Measurements from ENCODE around the gene OAS3.

Gene OAS3

DNA sequence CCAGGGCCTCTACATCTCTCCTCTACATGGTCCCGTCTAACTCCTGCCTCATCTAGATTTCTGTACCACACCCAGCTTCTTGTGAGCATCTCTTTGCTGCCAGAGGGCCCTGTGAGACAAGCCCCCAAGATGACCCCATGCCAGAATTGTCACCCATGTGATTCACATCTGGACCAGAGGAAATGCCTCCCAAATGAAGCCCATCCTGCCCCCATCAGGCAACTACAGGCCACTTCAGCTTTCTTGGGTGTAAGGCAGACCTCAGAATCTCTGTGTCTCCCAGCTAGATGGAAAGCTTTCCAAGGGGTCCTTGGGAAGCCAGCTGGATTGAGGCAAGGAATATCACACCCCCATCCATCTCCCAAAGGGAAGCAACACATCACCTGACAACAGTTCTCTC lies 9.3 kb upstream of the OAS3 start:
- DNase-seq (ENCODE audit: extremely low read depth, low read depth): no peak
- TF ChIP-seq CTCF (IDR thresholded peaks at IDR 0.05; ENCODE audit: low read depth, low read length): no peak

DNA sequence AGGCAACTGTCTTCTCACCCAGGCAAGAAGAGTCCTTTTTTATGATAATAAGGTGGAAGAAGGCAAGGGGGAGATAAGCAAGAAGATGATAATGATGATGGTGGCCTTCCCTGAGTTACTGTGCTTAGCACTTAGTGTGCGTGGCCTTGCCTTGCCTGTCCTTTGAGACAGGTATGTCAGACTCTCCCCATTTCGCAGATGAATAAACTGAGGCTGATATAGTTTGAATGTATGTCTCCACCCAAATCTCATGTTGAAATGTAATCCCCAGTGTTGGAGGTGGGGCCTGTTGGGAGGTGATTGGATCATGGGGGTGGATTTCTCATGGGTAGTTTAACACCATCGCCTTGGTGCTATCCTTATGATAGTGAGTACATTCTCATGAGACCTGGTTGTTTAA lies 8.6 kb upstream of the OAS3 start:
- TF ChIP-seq CTCF (IDR thresholded peaks at IDR 0.05; ENCODE audit: low read depth, low read length): no peak
- DNase-seq (ENCODE audit: extremely low read depth, low read depth): no peak

DNA sequence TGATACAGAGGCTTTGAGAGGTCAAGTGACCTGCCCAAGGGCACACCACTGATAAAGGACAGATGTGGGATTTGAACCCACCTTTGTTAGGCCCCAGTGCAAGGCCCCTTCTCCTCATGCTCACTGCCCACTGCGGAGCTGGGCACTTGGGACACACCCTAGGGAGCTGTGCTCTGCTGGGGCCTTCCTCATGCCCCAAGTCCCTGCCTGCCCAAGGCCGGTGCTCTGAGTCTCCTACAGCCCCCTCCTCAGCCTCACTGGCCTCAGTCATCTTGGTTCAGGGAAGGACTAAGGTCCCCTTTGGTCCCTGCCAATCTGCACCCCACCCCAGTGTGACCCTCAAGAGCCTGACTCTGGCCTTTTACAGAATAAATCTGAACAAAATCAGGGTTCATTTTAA lies 7.9 kb upstream of the OAS3 start:
- no peak for DNase-seq (ENCODE audit: extremely low read depth, low read depth)
- TF ChIP-seq CTCF (IDR thresholded peaks at IDR 0.05; ENCODE audit: low read depth, low read length): no peak

DNA sequence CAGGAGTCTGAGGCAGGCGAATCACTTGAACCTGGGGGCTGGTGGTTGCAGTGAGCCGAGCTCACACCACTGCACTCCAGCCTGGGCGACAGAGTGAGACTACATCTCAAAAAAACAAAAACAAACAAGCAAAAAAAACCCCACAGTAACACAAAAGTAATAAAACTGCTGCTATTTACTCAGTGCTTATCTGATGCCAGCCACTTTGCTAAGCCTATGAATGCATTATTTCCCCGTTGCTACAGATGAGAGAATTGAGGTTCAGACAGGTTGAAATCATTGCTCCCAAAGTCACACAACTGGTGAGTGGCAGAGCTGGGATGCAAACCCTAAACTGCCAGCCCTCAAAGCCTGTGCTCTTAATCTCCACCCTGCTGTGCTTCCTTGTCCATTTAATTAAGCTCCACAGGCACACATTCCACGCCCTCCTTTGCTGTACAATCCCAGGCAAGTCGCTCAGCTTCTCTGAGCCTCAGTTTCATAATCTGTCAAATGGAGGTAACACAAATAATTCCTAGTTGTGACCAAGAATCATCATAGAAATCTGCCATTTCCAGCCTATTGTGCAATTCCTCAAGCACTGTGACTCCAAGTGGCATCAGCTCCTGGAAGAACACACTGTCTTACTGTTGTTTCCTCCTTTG lies 5.7 kb upstream of the OAS3 start:
- no peak for TF ChIP-seq CTCF (IDR thresholded peaks at IDR 0.05; ENCODE audit: low read depth, low read length)
- DNase-seq (ENCODE audit: extremely low read depth, low read depth): no peak

DNA sequence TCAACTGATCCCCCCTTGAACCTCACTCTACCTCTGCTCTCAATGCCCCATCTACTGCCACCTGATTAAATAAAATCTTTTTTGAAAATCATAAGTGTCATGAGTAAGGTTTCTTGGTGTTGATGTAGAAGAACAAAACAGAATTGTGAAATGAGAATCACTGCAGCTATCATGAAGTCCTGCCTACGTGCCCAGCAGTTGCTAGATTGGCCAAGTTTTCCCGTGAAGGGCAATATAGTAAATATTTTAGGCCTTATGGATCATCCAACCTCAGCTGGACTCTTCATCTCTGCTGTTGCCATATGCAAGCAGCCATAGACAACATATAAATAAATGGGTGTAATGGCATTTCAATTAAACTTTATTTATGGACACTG lies 5.2 kb upstream of the OAS3 start:
- TF ChIP-seq CTCF (IDR thresholded peaks at IDR 0.05; ENCODE audit: low read depth, low read length): no peak
- no peak for DNase-seq (ENCODE audit: extremely low read depth, low read depth)

DNA sequence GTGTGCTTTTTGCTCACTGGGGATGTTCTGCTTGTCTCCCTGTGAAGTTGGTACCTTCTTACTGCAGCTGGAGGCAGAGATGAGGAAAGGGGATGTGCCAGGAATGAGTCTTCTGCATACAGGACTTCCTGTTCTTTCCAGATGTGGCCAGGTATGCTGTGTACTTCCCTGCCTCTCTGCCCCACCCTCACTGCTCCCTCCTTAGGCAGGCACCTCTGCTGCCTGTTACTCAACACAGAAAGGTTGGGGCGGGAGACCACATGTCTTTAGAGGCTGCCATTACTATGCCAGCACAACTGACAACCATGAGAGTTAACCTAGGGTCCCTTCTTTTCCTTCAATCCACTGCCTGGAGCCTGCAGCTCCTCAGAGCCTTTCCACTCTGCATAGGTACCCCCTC lies 2.0 kb upstream of the OAS3 start:
- TF ChIP-seq CTCF (IDR thresholded peaks at IDR 0.05; ENCODE audit: low read depth, low read length): no peak
- DNase-seq (ENCODE audit: extremely low read depth, low read depth): no peak

DNA sequence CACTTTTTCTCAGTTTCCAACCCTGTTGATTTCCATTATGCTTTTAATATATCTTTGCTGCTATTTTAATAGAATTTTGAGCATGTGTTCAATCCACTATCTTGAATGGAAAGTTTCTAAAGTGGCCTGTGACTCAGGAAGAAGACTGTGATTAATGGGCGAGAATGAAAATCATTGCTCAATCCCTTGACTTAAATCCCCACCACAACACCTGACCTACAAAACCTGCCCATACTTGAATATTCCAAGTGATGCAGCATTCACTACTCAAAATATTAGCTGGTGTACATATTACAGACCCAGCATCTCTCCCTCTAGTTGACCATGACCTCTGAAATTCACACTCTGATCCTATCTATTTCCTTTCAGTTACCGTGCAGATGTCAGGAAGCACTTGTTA lies 1.3 kb upstream of the OAS3 start:
- no peak for DNase-seq (ENCODE audit: extremely low read depth, low read depth)
- no peak for TF ChIP-seq CTCF (IDR thresholded peaks at IDR 0.05; ENCODE audit: low read depth, low read length)

Data from AG09319 (cell line).